ENCODE data around the gene SLC9A1. TPM values are rescaled to one million over a fixed set of nuclear protein-coding genes. Genes with fewer than 3 reads are reported as not detected.
"Not testable (repeated sequence)": the region's sequence is repeated elsewhere in the genome, so short reads cannot be mapped to it uniquely, and the experiment has no call there.

Gene SLC9A1
- polyA plus RNA-seq, 1 donor = 12.8 TPM

GRCh38 chr1:27132147-27132546, 22.8 kb downstream of the SLC9A1 start:
- no peak for DNase-seq

DNA sequence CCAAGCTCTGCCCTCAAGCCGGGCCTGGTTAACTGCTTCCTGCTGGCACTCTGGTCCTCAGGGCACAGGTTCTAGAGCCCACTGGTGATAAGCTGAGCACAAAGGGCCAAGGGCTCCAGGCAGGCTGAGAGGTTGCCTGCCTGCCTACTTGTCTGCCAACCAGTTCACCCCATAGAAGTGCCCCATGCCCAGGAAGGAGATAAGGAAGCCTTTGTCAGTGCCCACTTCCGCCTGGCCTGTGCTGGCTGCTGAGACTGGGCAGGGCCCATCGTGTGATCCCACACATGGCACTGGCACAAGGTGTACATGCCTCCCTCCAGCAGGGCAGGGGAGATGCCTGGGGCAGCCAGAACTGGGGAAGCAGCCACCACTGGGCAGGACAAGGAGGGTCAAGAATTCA, 24.1 kb downstream of the SLC9A1 start:
- DNase-seq = no peak

DNA sequence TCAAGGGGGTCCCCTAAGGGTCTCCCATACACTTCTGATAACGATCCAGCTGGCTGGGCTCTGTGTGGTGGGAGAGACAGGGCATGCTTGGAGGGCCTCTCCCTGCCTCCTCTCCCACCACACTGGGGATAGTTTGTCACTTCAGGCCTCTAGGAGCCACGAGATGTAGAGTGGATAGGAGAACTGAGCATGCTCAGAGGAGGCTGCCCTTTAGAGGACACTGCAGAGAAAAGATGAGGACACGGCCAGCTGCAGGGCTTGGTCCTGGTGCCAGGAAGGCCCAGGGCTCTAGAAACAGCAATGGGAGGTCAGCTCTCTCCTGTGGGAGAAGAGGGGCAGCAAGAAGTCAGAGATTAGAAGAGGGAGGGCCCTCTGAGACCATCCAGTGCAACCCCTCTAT, 25.7 kb downstream of the SLC9A1 start:
- no peak for DNase-seq

DNA sequence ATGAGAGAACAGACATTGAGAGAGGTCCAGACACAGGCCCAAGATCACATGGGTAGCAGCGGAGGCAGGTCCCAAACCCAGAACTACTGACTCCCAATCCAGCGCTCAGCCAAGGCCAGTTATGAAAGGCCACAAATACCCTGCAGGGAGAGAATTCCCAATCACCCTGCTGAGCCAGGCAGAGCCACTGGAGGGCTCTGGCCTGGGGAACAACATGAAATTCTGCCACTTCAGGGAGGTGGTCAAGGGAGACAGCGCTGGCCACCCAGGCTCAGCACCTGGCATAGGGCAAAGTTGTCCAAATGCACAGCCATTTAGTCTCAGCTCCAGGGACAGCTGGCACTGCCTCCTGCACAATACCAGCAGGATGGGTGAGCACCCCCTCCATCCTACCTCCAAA, 27.5 kb downstream of the SLC9A1 start:
- DNase-seq = no peak

- DNase-seq = no peak
These were observed 28.5 kb downstream of the SLC9A1 start for GRCh38 chr1:27126391-27126790.

DNA sequence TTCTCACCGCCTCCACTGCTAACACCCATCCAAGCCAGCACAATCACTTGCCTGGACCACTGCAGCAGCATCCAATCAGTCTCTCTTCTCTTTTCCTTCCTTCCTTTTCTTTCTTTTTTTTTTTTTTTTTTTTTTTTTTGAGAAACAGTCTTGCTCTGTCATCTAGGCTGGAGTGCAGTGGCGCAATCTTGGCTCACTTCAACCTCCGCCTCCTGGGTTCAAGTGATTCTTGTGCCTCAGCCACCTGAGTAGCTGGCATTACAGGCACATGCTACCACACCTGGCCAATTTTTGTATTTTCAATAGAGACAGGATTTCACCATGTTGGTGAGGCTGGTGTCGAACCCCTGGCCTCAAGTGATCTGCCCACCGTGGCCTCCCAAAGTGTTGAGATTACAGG, 29.8 kb downstream of the SLC9A1 start:
- DNase-seq = not testable (repeated sequence)

DNA sequence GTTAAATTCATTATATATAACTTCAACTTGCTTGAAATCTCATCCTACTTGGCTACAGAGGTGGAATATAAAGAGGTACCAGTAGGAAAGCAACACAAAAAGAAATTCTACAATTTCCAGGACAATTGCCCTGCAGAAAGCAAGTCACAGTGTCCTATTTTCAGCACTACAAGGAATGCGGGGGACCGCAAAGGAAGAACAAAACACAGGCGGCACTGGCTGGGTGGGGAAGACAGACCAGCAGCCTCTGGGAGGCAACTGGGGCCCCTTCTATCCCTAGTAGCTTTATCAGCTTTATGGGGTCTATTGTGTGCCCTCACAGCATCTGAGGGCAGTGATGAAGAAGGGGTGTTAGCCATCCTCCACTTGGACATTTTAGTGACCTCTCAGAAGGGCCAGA, 30.5 kb downstream of the SLC9A1 start:
- no peak for DNase-seq

- no peak for DNase-seq
These were observed 32.3 kb downstream of the SLC9A1 start for GRCh38 chr1:27122652-27123051.

DNA sequence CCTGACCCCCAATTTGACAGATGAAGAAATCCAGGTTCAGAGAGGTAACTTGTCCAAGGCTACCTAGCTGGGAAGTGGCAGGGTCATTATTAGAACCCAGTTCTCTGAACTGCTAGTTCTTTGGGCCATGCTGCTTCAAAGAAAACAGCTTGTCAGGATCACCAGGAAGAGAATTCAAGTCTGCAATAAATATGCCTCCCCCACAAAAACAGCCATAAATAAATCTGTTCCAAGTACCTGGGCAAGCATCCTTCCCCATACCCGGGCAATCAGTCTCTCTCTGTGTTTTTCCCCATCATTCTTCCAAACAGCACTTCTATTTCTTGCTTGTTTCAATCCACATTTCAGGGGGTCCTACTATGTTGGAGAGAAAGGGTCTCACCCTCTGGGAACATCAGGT, 34.1 kb downstream of the SLC9A1 start:
- no peak for DNase-seq

- no peak for DNase-seq
These were observed 36.6 kb downstream of the SLC9A1 start for GRCh38 chr1:27118440-27118689.

- no peak for DNase-seq
These were observed 37.0 kb downstream of the SLC9A1 start for GRCh38 chr1:27117733-27118439.

GRCh38 chr1:27116697-27117096, 38.2 kb downstream of the SLC9A1 start:
- no peak for DNase-seq

GRCh38 chr1:27116232-27116631, 38.7 kb downstream of the SLC9A1 start:
- DNase-seq = no peak

GRCh38 chr1:27114546-27114945, 40.4 kb downstream of the SLC9A1 start:
- no peak for DNase-seq

- DNase-seq = no peak
These were observed 41.1 kb downstream of the SLC9A1 start for GRCh38 chr1:27113861-27114260.

- DNase-seq = peak; percentile 61
These were observed 43.0 kb downstream of the SLC9A1 start for GRCh38 chr1:27111626-27112573.

DNA sequence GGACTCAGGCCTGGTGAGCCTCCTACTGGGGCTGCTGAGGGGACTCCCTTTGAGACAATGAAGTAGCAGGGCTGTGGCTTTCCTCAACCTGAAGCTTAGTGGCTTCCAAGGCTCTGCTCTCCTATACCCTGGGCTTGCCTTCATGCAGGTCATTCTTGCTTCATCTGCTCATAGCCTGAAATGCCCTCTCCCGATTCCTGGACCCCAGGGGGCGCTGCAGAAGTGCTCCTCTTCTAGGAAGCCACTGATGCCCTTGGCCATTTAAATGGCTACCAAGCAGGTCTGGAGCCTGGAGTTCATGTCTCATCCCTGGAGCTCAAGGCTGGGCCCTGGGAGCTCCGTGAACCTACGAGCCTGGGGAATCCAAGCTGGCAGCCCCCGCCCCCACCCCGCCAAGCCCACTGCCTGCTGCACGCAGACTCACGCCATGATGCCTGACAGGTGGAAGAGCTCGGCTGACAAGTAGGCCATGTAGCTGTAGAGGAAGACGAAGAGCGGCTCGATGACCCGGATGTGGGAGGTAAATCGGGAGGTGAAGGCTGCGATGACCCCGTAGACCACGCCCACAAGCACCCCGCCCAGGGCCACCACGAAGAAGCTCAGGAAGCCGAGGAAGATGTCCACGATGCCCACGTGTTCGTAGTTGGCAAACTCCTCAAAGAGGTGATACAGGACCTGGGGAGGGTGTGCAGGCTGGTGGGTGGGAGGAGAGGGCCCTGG, 45.7 kb downstream of the SLC9A1 start:
- no peak for DNase-seq

DNA sequence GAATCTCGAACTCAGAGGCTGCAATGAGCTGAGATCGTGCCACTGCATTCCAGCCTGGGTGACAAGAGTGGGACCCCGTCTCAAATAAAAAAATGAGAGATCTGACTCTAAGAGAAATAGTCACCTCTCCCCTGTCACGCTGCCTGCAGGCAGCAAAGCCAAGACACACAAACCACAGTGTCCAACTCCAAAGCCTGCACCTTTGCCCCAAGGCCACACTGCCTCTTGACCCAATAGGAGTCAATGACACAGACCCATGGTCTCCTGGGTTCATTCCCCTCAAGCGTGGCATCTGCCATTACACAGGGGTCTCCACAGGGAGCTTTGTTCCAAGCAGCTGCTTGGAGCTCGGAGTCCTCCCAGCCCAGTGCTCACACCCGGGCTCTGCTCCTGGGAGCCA, 46.3 kb downstream of the SLC9A1 start:
- no peak for DNase-seq

DNA sequence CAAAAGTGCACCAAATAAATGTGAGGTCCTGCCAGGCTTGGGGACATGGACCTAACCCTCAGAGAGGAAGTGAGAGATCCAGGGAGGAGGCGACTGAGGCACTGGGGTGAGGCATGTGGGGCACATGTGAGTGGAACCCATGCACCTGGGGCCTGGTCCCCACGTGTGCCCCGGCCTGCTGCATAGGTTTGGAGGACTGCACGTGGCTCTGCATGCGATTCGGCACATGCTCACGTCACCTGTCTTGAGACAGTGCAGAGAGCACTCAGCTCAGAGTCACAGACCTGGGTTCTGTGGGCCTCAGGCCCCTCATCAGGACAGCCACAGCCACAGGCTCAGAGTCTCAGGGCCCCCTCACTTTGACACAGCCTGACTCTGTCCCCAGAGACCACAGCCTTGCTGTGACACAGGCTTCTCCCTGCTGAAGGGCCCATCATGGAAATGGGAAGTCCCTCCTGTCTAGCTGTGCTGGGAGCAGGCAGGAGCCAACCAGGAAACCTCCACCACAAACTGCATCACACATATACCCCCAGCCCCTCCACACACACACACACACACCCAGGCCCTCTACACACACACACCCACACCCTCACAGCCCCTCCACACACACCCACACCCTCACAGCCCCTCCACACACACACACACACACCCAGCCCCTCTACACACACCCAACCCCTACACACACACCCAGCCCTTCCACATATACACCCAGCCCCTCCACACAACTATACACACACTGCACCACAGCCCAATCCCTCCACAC, 48.2 kb downstream of the SLC9A1 start:
- no peak for DNase-seq

DNA sequence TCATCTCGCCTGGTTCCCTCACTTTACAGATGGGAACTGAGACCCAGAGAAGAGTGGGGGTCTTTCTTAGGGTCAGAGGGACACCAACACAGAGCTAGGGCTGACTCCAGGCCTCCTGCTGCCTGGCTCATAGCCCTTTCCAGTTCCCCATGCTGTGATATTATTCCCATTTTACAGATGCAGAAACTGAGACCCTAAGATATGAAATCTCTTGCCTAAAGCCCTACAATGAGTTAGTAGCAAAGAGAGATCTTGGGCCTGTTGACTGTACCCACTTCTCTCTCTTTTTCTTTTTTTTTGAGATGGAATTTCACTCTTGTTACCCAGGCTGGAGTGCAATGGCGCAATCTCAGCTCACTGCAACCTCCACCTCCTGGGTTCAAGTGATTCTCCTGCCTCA, 49.9 kb downstream of the SLC9A1 start:
- no peak for DNase-seq

GRCh38 chr1:27103498-27103897, 51.4 kb downstream of the SLC9A1 start:
- no peak for DNase-seq

GRCh38 chr1:27102707-27103468, 52.0 kb downstream of the SLC9A1 start:
- peak; percentile 76 for DNase-seq

Data from hindlimb muscle (tissue), 1 donor.